Neural crest cell (in vitro differentiated cells): Measurements from ENCODE around the gene DACT3. TPM values are rescaled to one million over a fixed set of nuclear protein-coding genes. Genes with fewer than 3 reads are reported as not detected.
"Not testable (repeated sequence)": the region's sequence is repeated elsewhere in the genome, so short reads cannot be mapped to it uniquely, and the experiment has no call there.

Source experiments
- DNase-seq: peaks from one replicate; pipeline ENCODE4 v3.0.0; 2021; ENCODE audit warnings: low read depth, mixed read lengths, low spot score
- H3K27ac Mint-ChIP-seq: one replicate; pipeline ENCODE4 v1.8.0; 2021; ENCODE audit warnings: mild to moderate bottlenecking, mixed read lengths; ENCODE audit not compliant: unreplicated experiment
- H3K27me3 Mint-ChIP-seq: 2 replicates; pipeline ENCODE4 v1.8.0; 2021; ENCODE audit warnings: low read depth, mild to moderate bottlenecking, mixed read lengths
- H3K36me3 Mint-ChIP-seq: 2 replicates; pipeline ENCODE4 v1.8.0; 2021; ENCODE audit warnings: low read depth, mild to moderate bottlenecking, mixed read lengths
- H3K4me1 Mint-ChIP-seq: 2 replicates; pipeline ENCODE4 v1.8.0; 2021; ENCODE audit warnings: mixed read lengths
- H3K4me3 Mint-ChIP-seq: one replicate; pipeline ENCODE4 v1.8.0; 2021; ENCODE audit warnings: mild to moderate bottlenecking, mixed read lengths
- H3K9me3 Mint-ChIP-seq: 2 replicates; pipeline ENCODE4 v1.8.0; 2021; ENCODE audit warnings: mixed read lengths
- total RNA-seq: library from RNA; stranded (reverse); gene quantifications from 2 replicates; pipeline ENCODE4 v1.2.1, GENCODE V29; 2021
- TF ChIP-seq, protein P1 (sequence below): fragments of 200-600 bp; sonication (generic); conservative IDR thresholded peaks from 2 replicates; pipeline ENCODE4 v1.5.0; 2021; ENCODE audit warnings: antibody characterized with exemption, mild to moderate bottlenecking

DACT3 gene
- total RNA-seq, 1 donor from 2014 or later = 7.4 TPM

GRCh38 chr19:46630586-46631205, 30.3 kb downstream of the DACT3 start:
- TF ChIP-seq, protein P1, sequence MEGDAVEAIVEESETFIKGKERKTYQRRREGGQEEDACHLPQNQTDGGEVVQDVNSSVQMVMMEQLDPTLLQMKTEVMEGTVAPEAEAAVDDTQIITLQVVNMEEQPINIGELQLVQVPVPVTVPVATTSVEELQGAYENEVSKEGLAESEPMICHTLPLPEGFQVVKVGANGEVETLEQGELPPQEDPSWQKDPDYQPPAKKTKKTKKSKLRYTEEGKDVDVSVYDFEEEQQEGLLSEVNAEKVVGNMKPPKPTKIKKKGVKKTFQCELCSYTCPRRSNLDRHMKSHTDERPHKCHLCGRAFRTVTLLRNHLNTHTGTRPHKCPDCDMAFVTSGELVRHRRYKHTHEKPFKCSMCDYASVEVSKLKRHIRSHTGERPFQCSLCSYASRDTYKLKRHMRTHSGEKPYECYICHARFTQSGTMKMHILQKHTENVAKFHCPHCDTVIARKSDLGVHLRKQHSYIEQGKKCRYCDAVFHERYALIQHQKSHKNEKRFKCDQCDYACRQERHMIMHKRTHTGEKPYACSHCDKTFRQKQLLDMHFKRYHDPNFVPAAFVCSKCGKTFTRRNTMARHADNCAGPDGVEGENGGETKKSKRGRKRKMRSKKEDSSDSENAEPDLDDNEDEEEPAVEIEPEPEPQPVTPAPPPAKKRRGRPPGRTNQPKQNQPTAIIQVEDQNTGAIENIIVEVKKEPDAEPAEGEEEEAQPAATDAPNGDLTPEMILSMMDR = no peak
- Mint-ChIP-seq H3K9me3 (no peaks in the 10 kb centered on the region), H3K4me1 (peaks cover 22% of the 10 kb centered on the region), H3K36me3 (no peaks in the 10 kb centered on the region), H3K4me3 (no peak overlapping the region), H3K27ac (no peak overlapping the region), H3K27me3 (peaks cover 38% of the 10 kb centered on the region)
- DNase-seq = no peak

GRCh38 chr19:46629546-46630025, 31.4 kb downstream of the DACT3 start:
- peaks cover 30% of the 10 kb centered on the region for H3K27me3 Mint-ChIP-seq
- DNase-seq = no peak
- H3K36me3 Mint-ChIP-seq = no peaks in the 10 kb centered on the region
- no peaks in the 10 kb centered on the region for H3K9me3 Mint-ChIP-seq
- TF ChIP-seq, protein P1 = no peak
- no peak overlapping the region for H3K4me3 Mint-ChIP-seq
- peaks cover 22% of the 10 kb centered on the region for H3K4me1 Mint-ChIP-seq
- H3K27ac Mint-ChIP-seq = no peak overlapping the region

DNA sequence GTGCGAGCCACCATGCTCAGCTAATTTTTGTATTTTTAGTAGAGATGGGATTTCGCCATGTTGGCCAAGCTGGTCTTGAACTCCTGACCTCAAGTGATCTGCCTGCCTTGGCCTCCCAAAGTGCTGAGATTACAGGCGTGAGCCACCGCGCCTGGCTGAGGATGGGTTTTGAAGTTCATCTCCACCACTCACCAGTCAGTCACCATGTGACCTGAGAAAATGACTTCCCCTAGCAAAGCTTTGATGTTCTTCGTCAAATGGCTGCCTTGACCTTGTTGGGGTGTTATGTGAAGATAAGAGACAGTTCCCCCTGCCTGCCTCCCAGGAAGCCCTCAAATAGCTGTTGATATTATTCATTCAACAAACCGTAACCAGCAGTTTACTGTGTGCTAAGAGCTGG, 32.0 kb downstream of the DACT3 start:
- not testable (repeated sequence) for H3K36me3 Mint-ChIP-seq, H3K4me3 Mint-ChIP-seq, DNase-seq, H3K9me3 Mint-ChIP-seq, H3K27ac Mint-ChIP-seq
- Mint-ChIP-seq H3K4me1 (peaks cover 22% of the 10 kb centered on the region), H3K27me3 (peaks cover 24% of the 10 kb centered on the region)

DNA sequence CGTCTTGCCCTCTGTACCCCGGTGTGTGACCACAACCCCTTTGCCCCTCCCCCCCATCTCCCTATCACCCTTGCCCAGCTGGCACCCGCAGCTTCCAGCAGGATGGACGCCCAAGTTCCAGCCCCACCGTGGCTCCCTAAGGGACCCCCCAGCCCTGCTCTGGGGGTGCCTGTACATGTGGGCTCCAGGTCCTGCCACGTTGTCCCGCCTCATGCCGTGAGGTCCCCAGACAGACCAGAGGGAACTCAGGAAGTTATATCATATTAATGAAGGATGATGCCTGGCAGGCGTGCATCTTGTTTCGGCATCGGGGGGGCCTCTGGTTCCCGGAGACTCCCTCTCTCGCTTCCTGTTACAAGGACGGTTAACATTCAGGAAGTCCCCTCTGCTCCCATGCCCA, 34.5 kb downstream of the DACT3 start:
- no peak overlapping the region for H3K4me3 Mint-ChIP-seq
- H3K27me3 Mint-ChIP-seq = peaks cover 3% of the 10 kb centered on the region
- TF ChIP-seq, protein P1 = no peak
- no peak for DNase-seq
- no peak overlapping the region for H3K27ac Mint-ChIP-seq
- peaks cover 9% of the 10 kb centered on the region for H3K4me1 Mint-ChIP-seq
- H3K9me3 Mint-ChIP-seq = no peaks in the 10 kb centered on the region
- no peaks in the 10 kb centered on the region for H3K36me3 Mint-ChIP-seq

DNA sequence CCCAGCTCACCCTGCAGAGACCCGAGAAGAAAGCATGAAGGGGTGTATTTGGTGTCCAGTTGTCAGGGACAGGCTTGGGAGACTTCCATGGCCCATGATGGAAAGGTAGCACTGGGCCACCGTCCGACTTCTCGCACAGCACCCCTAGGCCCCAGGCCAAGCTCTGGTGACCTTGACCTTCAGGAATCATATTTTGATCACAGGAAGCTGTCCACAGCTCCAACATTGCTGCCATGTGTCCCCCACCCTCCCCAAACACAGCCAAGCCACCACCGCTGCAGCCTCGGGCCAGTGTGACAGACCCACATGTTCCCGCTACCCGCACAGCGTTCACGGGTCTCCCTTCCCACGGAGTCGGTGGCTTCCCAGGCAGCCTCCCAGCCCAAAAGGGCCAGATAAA, 35.3 kb downstream of the DACT3 start:
- no peak for DNase-seq
- TF ChIP-seq, protein P1 = no peak
- Mint-ChIP-seq H3K27ac (no peak overlapping the region), H3K27me3 (no peaks in the 10 kb centered on the region), H3K4me1 (peaks cover 9% of the 10 kb centered on the region), H3K36me3 (no peaks in the 10 kb centered on the region), H3K4me3 (no peak overlapping the region), H3K9me3 (no peaks in the 10 kb centered on the region)

GRCh38 chr19:46624958-46625661, 35.9 kb downstream of the DACT3 start, which contains the start of gene PTGIR:
PTGIR (minus strand) TSS chr19:46625089; CDS start chr19:46624225, 864 bp downstream.
- peak within 1 kb of the TSS; percentile 16 for H3K27ac Mint-ChIP-seq
- no peak for DNase-seq

More at GRCh38 chr19:46624958-46625661, 35.9 kb downstream of the DACT3 start, which contains the start of gene PTGIR:
- TF ChIP-seq, protein P1 = no peak
- Mint-ChIP-seq H3K4me3 (no peak within 1 kb of the TSS), H3K4me1 (peaks cover 13% of the 10 kb centered on the region), H3K27me3 (no peaks in the 10 kb centered on the region), H3K9me3 (no peaks in the 10 kb centered on the region), H3K36me3 (no peaks in the 10 kb centered on the region)
